SHP77 (cell line): ENCODE measurements around the gene TMPRSS13.
A peak's percentile ranks its signal among the peaks of the same experiment; 100 is the strongest.

Source experiments
- DNase-seq, 2 experiments: peaks; one replicate each; lab custom pipeline; 2025; lab: John Stamatoyannopoulos, UW

TMPRSS13 gene

GRCh38 chr11:117913736-117914397 is 15.3 kb downstream of the TMPRSS13 start:
- DNase-seq: no peak

GRCh38 chr11:117912497-117912896 is 16.7 kb downstream of the TMPRSS13 start:
- no peak for DNase-seq

GRCh38 chr11:117911694-117912093 is 17.5 kb downstream of the TMPRSS13 start:
- no peak for DNase-seq

GRCh38 chr11:117910941-117911655 is 18.1 kb downstream of the TMPRSS13 start:
- no peak for DNase-seq

- no peak for DNase-seq
Measured at GRCh38 chr11:117910525-117910924, 18.7 kb downstream of the TMPRSS13 start.

- DNase-seq: no peak
Measured at GRCh38 chr11:117909611-117910382, 19.4 kb downstream of the TMPRSS13 start.

GRCh38 chr11:117908959-117909610 is 20.1 kb downstream of the TMPRSS13 start:
- DNase-seq: no peak

- DNase-seq: no peak
Measured at GRCh38 chr11:117908109-117908895, 20.9 kb downstream of the TMPRSS13 start.

- DNase-seq: peak; percentile 38 to 64
Measured at GRCh38 chr11:117907276-117908108, 21.7 kb downstream of the TMPRSS13 start.

- no peak for DNase-seq
Measured at GRCh38 chr11:117906710-117907109, 22.5 kb downstream of the TMPRSS13 start.

GRCh38 chr11:117906126-117906525 is 23.1 kb downstream of the TMPRSS13 start:
- DNase-seq: no peak

- DNase-seq: no peak
Measured at GRCh38 chr11:117905524-117905923, 23.7 kb downstream of the TMPRSS13 start.

GRCh38 chr11:117903505-117904382 is 25.5 kb downstream of the TMPRSS13 start:
- DNase-seq: no peak

GRCh38 chr11:117902001-117902845 is 27.0 kb downstream of the TMPRSS13 start:
- DNase-seq: no peak

- DNase-seq: no peak
Measured at GRCh38 chr11:117901601-117902000, 27.6 kb downstream of the TMPRSS13 start.

- no peak for DNase-seq
Measured at GRCh38 chr11:117900720-117901440, 28.3 kb downstream of the TMPRSS13 start.

GRCh38 chr11:117900121-117900648 is 29.0 kb downstream of the TMPRSS13 start:
- DNase-seq: no peak

GRCh38 chr11:117898059-117898458 is 31.1 kb downstream of the TMPRSS13 start:
- no peak for DNase-seq
